Right atrium auricular region (tissue), 2 donors: ENCODE data around the gene SNED1. TPM values are rescaled to one million over a fixed set of nuclear protein-coding genes. Genes with fewer than 3 reads are reported as not detected.

ENCODE experiments used
- DNase-seq: peaks from one replicate; pipeline ENCODE4 v3.0.0-alpha.2; 2019; ENCODE audit warnings: low spot score
- H3K27ac ChIP-seq, 2 donors: fragments of 200-600 bp; sonication (generic); 1 replicate in 1 of 2; 2 replicates in 1 of 2; pipeline ENCODE4 v1.5.1; 2016 to 2019
- H3K27me3 ChIP-seq, 2 donors: fragments of 200-600 bp; sonication (generic); one replicate each; pipeline versions ENCODE4 v1.5.1 to v1.6.0; 2017 to 2019
- H3K36me3 ChIP-seq: fragments of 200-600 bp; sonication (generic); one replicate; pipeline ENCODE4 v1.5.1; 2016
- H3K4me1 ChIP-seq, 2 donors: fragments of 200-600 bp; sonication (generic); one replicate each; pipeline versions ENCODE4 v1.5.1 to v1.6.0; 2017 to 2019
- H3K4me3 ChIP-seq, 2 donors: fragments of 200-600 bp; sonication (generic); 1 replicate in 1 of 2; 2 replicates in 1 of 2; pipeline ENCODE4 v1.5.1; 2017 to 2019; ENCODE audit warnings: mild to moderate bottlenecking in 1 of 2, moderate library complexity in 1 of 2
- H3K9me3 ChIP-seq, 2 donors: fragments of 200-600 bp; sonication (generic); one replicate each; pipeline ENCODE4 v1.5.1; 2019
- total RNA-seq, 2 donors: library from RNA; depleted of rRNA; stranded (reverse); fragments of >200 nt; gene quantifications; one replicate each; pipeline ENCODE4 v1.1.0, GENCODE V29; 2016
- TF ChIP-seq, protein P1 (sequence below), 2 donors: fragments of 200-600 bp; sonication (generic); IDR thresholded peaks; one replicate each; pipeline ENCODE4 v1.5.1; 2019; ENCODE audit warnings: antibody characterized with exemption in 2 of 2

The SNED1 gene
- total RNA-seq, 2 donors from 2014 or later, result 9.9 to 16.4 TPM

DNA sequence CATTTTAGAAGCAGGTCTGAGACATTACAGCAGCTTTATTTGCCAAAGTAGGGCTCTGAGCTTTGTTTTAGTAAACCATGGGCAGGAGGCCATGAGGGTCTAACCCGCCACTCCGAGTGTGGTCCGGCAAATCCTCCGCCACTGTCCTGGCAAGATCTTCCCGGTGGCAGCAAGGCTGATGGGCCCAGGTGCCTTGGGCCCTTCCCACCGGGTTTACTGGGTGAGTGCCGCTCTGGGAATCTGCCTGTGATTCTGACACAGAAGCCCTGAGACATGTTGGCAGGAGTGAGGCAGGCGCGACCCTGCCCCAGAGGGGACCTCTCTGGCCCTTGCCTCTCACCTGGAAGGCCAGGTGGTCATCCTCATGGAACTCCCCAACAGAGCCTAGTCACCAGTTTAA is 73.7 kb downstream of the SNED1 start:
- no peak for DNase-seq
- no peak overlapping the region for H3K4me3 ChIP-seq
- H3K36me3 ChIP-seq, result peaks cover 29% of the 10 kb centered on the region
- TF ChIP-seq, protein P1, sequence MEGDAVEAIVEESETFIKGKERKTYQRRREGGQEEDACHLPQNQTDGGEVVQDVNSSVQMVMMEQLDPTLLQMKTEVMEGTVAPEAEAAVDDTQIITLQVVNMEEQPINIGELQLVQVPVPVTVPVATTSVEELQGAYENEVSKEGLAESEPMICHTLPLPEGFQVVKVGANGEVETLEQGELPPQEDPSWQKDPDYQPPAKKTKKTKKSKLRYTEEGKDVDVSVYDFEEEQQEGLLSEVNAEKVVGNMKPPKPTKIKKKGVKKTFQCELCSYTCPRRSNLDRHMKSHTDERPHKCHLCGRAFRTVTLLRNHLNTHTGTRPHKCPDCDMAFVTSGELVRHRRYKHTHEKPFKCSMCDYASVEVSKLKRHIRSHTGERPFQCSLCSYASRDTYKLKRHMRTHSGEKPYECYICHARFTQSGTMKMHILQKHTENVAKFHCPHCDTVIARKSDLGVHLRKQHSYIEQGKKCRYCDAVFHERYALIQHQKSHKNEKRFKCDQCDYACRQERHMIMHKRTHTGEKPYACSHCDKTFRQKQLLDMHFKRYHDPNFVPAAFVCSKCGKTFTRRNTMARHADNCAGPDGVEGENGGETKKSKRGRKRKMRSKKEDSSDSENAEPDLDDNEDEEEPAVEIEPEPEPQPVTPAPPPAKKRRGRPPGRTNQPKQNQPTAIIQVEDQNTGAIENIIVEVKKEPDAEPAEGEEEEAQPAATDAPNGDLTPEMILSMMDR (IDR thresholded peaks at IDR 0.05), result no peak
- H3K4me1 ChIP-seq, result no peaks in the 10 kb centered on the region
- H3K9me3 ChIP-seq, result no peaks in the 10 kb centered on the region
- H3K27ac ChIP-seq, result no peak overlapping the region
- H3K27me3 ChIP-seq, result no peaks in the 10 kb centered on the region

DNA sequence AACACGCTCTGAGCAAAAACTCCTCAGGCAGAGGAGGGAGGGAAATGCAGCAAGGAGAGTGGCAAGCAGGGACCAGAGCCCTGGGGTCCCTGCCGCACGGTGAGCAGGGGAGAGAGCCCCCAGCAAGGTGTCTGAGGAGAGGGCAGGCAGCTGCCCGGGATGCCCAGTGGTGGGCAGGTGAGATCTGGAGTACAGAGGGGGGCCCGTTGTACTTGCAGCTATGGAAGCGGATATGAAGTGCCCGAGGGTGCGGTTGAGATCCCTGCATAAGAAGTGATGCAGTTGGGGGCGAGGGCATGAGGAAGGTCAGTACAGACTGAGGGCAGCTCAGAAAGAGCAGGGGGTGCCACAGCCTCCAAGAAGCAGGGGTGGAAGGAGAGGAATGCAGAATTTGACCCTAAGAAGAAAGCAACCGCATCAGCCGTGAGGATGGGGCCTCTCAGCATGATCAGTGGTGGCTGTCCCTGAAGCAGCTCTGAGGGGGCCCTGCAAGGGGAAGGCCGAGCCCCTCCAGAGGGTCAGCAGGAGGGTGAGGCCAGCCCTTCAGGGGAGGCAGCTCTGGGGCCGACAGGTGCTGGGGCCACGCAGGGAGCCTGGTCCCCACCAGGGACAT is 74.2 kb downstream of the SNED1 start:
- H3K9me3 ChIP-seq, result no peaks in the 10 kb centered on the region
- no peak overlapping the region for H3K27ac ChIP-seq
- no peaks in the 10 kb centered on the region for H3K4me1 ChIP-seq
- no peak overlapping the region for H3K4me3 ChIP-seq
- TF ChIP-seq, protein P1 (IDR thresholded peaks at IDR 0.05), result no peak
- no peaks in the 10 kb centered on the region for H3K27me3 ChIP-seq
- H3K36me3 ChIP-seq, result peaks cover 29% of the 10 kb centered on the region
- DNase-seq, result no peak

DNA sequence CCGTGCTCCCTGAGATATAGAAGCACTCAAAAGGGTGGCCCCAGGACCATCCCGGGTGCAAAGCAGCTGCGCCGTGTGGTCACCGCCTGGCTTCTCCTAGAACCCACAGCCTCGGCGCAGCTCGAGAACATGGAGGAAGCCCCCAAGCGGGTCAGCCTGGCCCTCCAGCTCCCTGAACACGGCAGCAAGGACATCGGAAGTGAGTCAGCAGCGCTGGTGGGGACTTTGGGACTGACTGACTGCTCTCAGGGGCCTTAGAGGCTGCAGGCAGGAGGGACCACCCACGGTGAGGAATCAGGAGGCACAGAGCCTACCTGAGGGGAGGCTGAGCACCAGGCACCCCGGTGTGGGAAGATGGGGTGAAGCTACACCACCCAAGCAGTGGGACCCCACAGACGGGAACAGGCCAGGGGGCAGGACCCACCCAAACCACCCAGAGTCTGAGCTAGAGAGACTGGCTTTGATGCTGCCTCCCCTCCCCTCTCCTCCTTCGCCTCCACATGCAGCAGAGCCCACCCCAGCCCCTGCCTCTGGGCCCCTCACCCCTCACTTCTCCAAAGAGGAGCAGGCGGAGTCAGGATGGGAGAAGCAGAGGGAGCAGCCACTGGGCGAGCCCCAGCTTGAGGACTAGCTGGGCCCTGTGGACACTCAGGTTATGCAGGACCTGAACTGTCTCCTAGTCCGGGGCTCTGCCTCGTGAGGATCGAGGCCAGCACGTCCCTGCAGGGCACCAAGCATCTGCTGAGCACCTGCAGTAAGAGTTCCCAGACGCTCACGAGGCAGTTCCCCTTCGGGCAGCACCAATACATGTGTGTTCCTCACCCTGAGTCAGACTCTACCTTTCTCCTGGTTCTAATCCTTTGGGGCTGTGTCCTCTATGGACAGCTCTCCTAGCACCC is 75.0 kb downstream of the SNED1 start:
- Histone ChIP-seq H3K9me3 (no peaks in the 10 kb centered on the region), H3K36me3 (peaks cover 29% of the 10 kb centered on the region), H3K4me1 (no peaks in the 10 kb centered on the region), H3K4me3 (no peak overlapping the region), H3K27me3 (no peaks in the 10 kb centered on the region), H3K27ac (no peak overlapping the region)
- TF ChIP-seq, protein P1 (IDR thresholded peaks at IDR 0.05), result no peak
- DNase-seq, result no peak

DNA sequence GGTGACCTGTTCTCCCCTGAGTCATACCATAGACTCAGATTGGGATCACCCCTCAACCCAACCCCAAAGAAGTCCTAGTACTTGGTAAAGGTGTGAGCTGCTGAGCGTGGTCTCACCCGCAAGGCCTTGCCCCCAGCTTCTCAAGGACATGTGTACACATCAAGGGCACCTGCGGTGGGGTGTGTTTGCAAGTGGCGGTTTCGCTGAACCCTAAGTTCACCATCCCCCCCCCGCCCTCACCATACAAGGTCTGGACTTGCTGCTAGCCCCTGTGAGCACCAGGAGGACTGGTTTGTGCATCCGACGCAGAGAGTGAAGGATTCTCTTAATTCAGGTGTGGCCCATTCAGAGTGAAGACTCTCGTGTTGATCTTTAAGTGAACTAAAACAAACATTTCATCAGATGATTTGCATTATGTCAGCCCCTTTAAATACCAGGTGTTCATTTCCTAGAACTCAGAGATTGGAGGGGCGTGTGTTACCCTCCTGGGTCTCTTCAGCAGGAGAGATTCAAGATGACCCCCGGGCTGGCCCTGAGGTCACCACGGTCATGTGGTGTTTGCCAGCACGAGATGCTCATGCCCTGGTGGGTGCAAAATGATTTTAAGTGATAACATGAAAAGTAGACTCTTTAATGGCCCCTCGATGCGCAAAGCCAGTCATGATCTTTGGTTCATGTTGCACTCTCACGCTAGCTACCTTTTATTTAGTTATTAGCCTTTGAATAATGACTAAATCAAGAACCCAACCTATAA is 75.8 kb downstream of the SNED1 start:
- peaks cover 21% of the 10 kb centered on the region for H3K36me3 ChIP-seq
- H3K27ac ChIP-seq, result no peak overlapping the region
- DNase-seq, result no peak
- TF ChIP-seq, protein P1 (IDR thresholded peaks at IDR 0.05), result no peak
- no peaks in the 10 kb centered on the region for H3K4me1 ChIP-seq
- no peak overlapping the region for H3K4me3 ChIP-seq
- H3K27me3 ChIP-seq, result no peaks in the 10 kb centered on the region
- no peaks in the 10 kb centered on the region for H3K9me3 ChIP-seq

DNA sequence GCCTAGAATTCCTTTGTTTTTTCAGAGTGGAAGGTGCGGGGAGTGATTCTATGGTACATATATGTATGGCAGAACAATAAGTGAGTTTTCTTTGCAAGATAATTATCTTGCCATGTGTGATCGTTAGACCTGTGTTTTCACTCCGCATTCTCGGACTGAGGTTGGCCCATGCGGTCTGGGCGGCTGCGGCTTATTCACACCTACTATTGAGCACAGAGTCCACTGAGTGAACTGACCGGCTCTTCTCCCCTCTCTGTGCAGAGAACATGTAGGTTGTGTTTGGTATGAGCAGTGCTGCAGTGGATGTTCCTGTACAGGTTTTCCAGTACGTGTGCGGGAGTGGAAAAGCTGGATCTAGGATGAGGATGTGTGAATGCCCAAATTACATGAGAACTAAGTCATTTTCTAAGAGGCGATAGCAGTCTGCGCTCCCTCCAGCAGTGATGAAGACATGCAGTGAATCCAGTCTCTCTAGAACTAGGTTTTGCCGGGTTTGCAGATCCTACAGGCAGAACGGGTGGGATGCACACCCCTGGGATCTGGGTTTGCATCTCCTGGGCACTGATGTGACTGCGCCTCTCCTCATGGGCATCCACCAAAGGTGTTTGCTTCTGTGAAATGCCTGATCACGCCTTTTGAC is 76.6 kb downstream of the SNED1 start:
- Histone ChIP-seq H3K4me3 (no peak overlapping the region), H3K27ac (no peak overlapping the region), H3K36me3 (peaks cover 17% of the 10 kb centered on the region), H3K27me3 (no peaks in the 10 kb centered on the region), H3K4me1 (no peaks in the 10 kb centered on the region), H3K9me3 (no peaks in the 10 kb centered on the region)
- no peak for DNase-seq
- TF ChIP-seq, protein P1 (IDR thresholded peaks at IDR 0.05), result no peak
